ENCODE results near the gene RAB29. TPM values are rescaled to one million over a fixed set of nuclear protein-coding genes. Genes with fewer than 3 reads are reported as not detected.

Gene RAB29
- total RNA-seq = 37.2 and 37.5 TPM in 2 replicates

GRCh38 chr1:205775015-205775716, at the start of gene RAB29:
Gene RAB29 (minus strand): TSS chr1:205775482. CDS start chr1:205774956, 526 bp downstream.

GRCh38 chr1:205812878-205813754, 37.8 kb upstream of the RAB29 start, which contains the start of gene SLC41A1:
Gene SLC41A1 (minus strand): TSS chr1:205813198. CDS start chr1:205810441, 2,757 bp downstream.

GRCh38 chr1:205750138-205751035, 24.9 kb downstream of the RAB29 start, which contains the start of gene NUCKS1:
Gene NUCKS1 (minus strand): TSS chr1:205750182. CDS start chr1:205749973, 209 bp downstream.

Small RNA genes within 50 kb of the gene (small RNA-seq; reads per million reads assigned to genes)
- not detected for gene RF00139

Other genes starting within 250 kb of the RAB29 start
- 22.2 and 29.4 TPM in 2 replicates for gene ELK4, start 143.5 kb downstream of the RAB29 start, total RNA-seq
- gene SLC45A3, start 95.0 kb downstream of the RAB29 start, total RNA-seq = 0.73 and 1.1 TPM in 2 replicates
- gene NUCKS1, start 25.3 kb downstream of the RAB29 start, total RNA-seq = 160 and 181 TPM in 2 replicates
- 24.0 and 25.3 TPM in 2 replicates for gene SLC41A1, start 37.7 kb upstream of the RAB29 start, total RNA-seq
- gene PM20D1, start 74.7 kb upstream of the RAB29 start, total RNA-seq = not detected in 2 replicates
- 0.12 TPM in 1 of 2 replicates, not detected in the other for gene SLC26A9, start 168.0 kb upstream of the RAB29 start, total RNA-seq
- gene RAB7B, start 227.9 kb upstream of the RAB29 start, total RNA-seq = 13.1 and 13.8 TPM in 2 replicates
- gene CTSE, start 248.4 kb upstream of the RAB29 start, total RNA-seq = not detected in 2 replicates